NK-92 (cell line): ENCODE measurements around the gene STX12.
"Not testable (repeated sequence)": the region's sequence is repeated elsewhere in the genome, so short reads cannot be mapped to it uniquely, and the experiment has no call there.

ENCODE experiments used
- DNase-seq: peaks from one replicate; lab custom pipeline; 2025; ENCODE audit not compliant: unreplicated experiment; lab: John Stamatoyannopoulos, UW

Gene STX12

GRCh38 chr1:27829339-27829960, 56.4 kb downstream of the STX12 start:
- DNase-seq, result not testable (repeated sequence)

- no peak for DNase-seq
These were observed 57.8 kb downstream of the STX12 start, which contains the start of gene PPP1R8 for GRCh38 chr1:27830621-27831440. Gene PPP1R8, plus strand, starts transcription at chr1:27830782. Its CDS starts 54 bp downstream, at chr1:27830836.

DNA sequence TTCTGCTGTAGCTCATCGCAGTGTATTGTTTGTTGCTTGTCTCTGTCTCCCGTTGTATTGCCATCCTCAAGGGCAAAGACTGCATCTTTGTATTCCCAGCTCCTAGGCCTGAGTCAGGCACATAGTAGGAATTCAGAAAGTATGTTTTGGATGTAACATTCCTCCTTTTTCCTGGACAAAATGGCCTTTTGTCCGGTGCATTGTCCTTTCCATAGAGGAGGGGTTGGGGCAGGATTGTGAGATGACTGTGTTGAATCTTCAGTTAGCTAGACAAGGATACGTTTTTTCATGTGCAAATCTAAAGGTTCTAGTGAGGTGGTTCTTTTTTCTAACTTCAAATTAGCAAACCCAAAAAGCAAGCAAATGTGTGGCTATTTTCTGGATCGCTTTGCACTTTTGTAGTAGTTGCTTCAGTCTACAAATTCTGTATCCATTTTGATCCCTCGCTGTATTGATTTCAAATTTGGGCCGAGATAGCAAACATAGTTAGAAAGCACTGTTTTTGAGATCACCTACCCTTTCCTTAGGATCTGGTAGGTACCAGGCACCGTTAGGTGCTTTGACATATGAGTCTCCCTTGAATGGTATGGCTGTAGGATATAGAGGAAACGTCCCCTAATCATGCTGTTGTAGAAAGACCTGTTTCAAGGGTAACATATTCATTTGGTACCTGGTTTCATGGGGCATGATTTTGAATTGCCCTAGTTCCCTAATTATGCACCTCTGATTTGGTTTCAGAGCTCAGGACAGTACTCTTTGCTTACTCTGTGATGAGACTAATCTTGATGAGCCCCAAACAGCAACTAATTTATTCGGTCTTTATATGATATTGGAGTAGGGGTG, 58.8 kb downstream of the STX12 start:
- no peak for DNase-seq

- DNase-seq, result no peak
These were observed 59.7 kb downstream of the STX12 start for GRCh38 chr1:27832762-27833161.

GRCh38 chr1:27833470-27833869, 60.5 kb downstream of the STX12 start:
- no peak for DNase-seq

DNA sequence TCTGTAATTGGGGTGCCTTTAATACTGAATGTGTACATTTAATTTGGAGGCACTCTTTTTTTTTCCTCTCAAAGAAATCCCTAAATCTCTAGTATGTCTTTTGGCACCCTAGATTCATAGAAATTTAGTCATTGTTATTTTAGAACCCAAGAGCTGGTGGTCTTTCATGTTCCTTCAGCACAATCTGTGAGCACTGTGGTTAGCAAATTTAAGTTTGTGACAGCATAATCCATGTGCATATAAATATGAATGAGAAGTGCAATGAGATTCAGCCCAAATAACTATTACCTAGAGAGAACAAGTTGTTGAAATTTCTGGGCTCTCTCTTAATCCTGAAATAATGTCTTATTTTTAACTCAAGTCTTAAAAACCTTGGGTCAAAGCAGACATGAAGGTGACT, 62.0 kb downstream of the STX12 start:
- no peak for DNase-seq

GRCh38 chr1:27835501-27835900, 62.5 kb downstream of the STX12 start:
- DNase-seq, result no peak

DNA sequence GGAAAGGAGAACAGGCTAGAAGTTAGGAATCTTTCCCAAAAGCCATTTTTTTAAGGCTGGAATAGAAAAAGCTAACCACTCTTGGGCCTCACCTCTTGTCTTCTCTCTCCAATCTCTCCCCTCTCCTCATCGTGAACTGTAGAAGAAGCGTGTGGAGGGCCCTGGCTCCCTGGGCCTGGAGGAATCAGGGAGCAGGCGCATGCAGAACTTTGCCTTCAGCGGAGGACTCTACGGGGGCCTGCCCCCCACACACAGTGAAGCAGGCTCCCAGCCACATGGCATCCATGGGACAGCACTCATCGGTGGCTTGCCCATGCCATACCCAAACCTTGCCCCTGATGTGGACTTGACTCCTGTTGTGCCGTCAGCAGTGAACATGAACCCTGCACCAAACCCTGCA, 76.9 kb downstream of the STX12 start:
- DNase-seq, result no peak

DNA sequence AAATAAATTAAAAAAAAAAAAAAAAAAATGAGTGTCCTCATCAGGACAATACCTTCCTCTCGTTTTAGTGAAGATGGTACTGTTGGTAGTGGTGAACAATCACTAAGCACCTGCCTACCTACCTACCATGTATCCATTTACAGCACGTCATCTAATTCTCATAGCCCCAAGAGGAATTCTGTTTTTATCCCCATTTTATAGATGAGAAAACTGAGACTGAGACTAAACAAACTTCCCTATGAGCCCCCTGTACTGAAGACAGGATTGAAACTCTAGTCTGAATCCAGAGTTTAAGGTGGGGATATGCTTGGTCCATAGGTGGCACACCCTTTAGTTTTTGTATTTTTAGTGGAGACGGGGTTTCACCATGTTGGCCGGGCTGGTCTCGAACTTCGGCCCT, 82.1 kb downstream of the STX12 start:
- no peak for DNase-seq

DNA sequence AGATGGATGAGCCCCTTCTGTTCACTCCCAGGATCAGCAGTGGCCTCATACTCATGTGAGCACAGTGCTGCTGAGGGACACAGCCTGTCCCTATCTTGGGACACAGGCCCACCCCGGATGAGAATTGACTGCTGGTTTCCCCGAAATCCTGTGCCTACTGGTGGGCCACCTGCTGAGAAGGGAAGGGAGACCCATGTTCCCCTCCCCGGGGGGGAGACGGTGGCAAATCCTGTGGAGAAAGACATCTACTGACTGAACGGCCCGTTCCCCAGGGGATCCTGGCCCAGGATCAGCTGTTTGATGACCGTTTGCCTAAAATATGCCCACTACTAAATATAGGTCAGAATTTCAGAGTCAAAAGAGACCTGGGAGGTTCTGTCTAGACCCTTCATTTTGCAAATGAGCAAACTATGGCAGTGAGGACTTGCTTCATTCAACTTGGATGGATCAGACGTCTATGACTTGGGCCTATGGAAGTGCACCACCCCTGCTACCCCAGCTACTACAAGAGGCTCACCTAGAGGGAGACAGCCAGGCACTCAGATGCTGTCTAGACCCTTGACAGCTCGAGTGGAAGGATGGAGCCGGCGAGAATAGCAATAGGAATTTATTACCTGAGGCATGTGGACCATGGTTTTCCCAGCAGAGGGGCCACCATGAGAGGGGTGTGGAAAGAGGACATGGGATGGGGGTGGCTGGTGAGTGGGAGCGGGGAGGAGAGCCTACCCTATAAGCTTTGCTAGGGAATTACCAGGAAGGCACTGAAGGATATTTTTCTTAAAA, 83.7 kb downstream of the STX12 start:
- DNase-seq, result no peak

DNA sequence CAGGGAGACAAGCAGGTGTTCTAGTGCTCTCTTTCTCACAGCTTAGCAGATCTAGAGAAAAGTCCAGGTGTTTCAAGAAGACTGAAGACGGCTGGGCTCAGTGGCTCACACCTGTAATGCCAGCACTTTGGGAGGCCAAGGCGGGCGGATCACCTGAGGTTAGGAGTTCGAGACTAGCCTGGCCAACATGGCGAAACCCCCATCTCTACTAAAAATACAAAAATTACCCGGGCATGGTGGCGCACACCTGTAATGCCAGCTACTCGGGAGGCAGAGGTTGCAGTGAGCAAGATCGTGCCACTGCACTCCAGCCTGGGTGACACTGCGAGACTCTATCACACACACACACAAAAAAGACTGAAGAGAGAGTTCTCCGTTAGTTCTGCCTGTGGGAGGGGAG, 84.5 kb downstream of the STX12 start:
- not testable (repeated sequence) for DNase-seq

DNA sequence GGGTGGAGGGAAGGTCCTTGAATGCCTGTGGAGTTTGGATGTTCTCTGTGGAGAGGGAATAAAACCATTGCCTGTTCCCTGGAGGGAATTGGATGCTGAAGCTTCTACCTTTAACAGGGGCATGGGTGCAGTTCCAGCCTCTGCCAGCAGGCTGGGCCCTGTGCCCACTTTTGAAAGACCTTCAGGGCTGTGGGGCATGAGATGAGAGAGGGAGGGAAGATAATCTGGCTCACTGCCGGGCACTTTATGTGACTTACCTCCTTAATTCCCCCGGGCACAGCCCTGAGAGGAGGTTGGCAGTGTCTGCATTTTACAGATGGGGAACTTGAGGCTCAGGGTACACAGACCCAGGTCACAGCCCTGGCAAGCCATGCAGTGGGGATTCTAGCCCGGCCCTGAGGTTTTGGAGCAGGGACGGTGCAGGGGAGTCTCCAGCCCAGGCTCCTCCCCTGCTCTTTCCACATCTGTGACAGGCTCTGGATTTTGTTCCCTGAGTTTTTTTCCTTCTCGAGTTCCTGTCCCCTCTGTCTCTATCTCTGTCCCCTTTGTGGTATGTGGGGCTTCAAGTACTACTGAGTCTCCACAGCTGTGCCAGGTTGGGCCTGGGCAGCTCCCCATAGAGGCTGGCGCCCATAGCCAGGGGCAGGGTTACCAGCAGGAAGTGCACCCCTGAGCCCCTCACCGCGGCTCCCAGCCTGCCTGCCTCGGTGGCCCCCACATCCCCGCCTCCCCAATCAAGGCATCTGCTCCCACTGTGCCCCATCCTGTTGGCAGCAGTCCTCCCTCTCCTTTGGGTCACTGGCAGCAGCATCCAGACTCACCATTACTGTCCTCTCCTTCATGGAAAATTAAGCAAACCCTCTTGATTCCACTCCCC, 85.3 kb downstream of the STX12 start:
- DNase-seq, result no peak

GRCh38 chr1:27858949-27859576, 86.0 kb downstream of the STX12 start:
- DNase-seq, result no peak

GRCh38 chr1:27861436-27861835, 88.4 kb downstream of the STX12 start:
- no peak for DNase-seq

GRCh38 chr1:27862004-27862403, 89.0 kb downstream of the STX12 start:
- DNase-seq, result no peak

DNA sequence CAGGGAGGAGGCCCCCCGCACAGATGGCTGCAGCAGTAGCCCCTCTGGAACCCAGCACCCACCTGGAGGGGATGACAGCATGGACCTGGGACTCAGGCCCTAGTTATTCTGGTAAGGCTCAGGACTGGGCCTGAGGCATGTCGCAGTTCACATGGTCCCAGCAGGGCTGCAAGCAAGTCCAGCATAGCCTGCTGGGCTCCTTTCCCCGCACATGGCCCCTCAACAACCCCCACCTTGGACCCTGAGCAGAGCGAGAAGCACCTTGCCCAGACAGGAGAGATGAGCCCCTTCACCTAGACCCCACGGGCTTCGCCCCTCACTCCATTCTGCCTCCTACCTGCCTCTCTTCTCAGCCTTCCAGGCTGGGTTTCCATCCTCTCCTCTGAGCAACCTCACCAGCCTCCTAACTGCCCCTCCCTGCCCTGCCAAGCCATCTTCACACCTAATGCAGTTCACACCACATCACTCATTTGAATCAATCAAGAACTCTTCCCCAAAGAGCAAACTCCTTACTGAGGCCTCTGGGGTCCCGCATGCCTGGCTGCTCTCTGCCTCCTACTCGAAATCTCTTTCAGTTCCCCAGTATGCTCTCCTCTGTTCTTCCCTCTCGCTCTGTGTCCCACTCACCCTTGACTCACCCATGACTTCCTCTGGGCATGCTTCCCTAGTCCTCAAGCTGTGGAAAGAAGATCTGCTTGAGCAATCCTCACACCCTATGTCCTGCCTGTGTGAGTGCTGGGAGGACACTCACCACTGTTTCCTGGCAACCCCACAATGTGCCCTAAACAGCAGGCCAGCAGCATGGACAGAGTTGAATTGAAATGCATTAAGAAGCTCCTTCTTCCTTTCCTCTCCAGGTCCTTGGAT, 89.9 kb downstream of the STX12 start:
- no peak for DNase-seq

- DNase-seq, result no peak
These were observed 90.5 kb downstream of the STX12 start for GRCh38 chr1:27863538-27863915.

GRCh38 chr1:27864264-27864895, 91.4 kb downstream of the STX12 start:
- no peak for DNase-seq
